GM21737 (cell line): Measurements from ENCODE around the gene RTKN2.
A peak's percentile ranks its signal among the peaks of the same experiment; 100 is the strongest.

Experiments used
- ATAC-seq: cut with Tn5 transposase; IDR thresholded peaks from one replicate; pipeline ENCODE4 v1.9.1; 2021; ENCODE audit warnings: mild to moderate bottlenecking, moderate library complexity; ENCODE audit not compliant: unreplicated experiment

RTKN2 gene

GRCh38 chr10:62230344-62231121 is 38.1 kb downstream of the RTKN2 start:
- no peak for ATAC-seq

- no peak for ATAC-seq
Observed at GRCh38 chr10:62225362-62225761, 43.3 kb downstream of the RTKN2 start.

GRCh38 chr10:62224606-62225005 is 44.0 kb downstream of the RTKN2 start:
- ATAC-seq = no peak

- ATAC-seq = no peak
Observed at GRCh38 chr10:62217683-62218082, 51.0 kb downstream of the RTKN2 start.

GRCh38 chr10:62214364-62214874 is 54.2 kb downstream of the RTKN2 start:
- no peak for ATAC-seq

GRCh38 chr10:62205750-62206399 is 62.8 kb downstream of the RTKN2 start:
- no peak for ATAC-seq

GRCh38 chr10:62199584-62199983 is 69.1 kb downstream of the RTKN2 start:
- ATAC-seq = no peak

- no peak for ATAC-seq
Observed at GRCh38 chr10:62196528-62196927, 72.1 kb downstream of the RTKN2 start.

GRCh38 chr10:62195675-62195926 is 73.0 kb downstream of the RTKN2 start:
- ATAC-seq = no peak

- ATAC-seq = no peak
Observed at GRCh38 chr10:62194924-62195674, 73.5 kb downstream of the RTKN2 start.

- no peak for ATAC-seq
Observed at GRCh38 chr10:62193479-62193878, 75.2 kb downstream of the RTKN2 start.

- no peak for ATAC-seq
Observed at GRCh38 chr10:62189131-62189530, 79.5 kb downstream of the RTKN2 start.

GRCh38 chr10:62188021-62188616 is 80.5 kb downstream of the RTKN2 start:
- no peak for ATAC-seq

GRCh38 chr10:62186999-62187675 is 81.5 kb downstream of the RTKN2 start:
- no peak for ATAC-seq

GRCh38 chr10:62185919-62186692 is 82.5 kb downstream of the RTKN2 start:
- ATAC-seq = no peak

GRCh38 chr10:62183857-62184795 is 84.5 kb downstream of the RTKN2 start:
- no peak for ATAC-seq

- ATAC-seq = peak; percentile 83
Observed at GRCh38 chr10:62183442-62183841, 85.2 kb downstream of the RTKN2 start.

GRCh38 chr10:62182595-62182994 is 86.0 kb downstream of the RTKN2 start:
- no peak for ATAC-seq

GRCh38 chr10:62182171-62182570 is 86.5 kb downstream of the RTKN2 start:
- no peak for ATAC-seq
